GM12878 (cell line): ENCODE measurements around the gene ALG12. TPM values are rescaled to one million over a fixed set of nuclear protein-coding genes. Genes with fewer than 3 reads are reported as not detected.

Source experiments
- CHD2 ChIP-seq: IDR thresholded peaks from 2 replicates; pipeline ENCODE4 v1.6.1; 2011; ENCODE audit warnings: low read depth, low read length, improper control_type of control experiment, borderline replicate concordance
- EGR1 ChIP-seq, 2 experiments: IDR thresholded peaks; 1 replicate in 1 of 2; 2 replicates in 1 of 2; pipeline ENCODE4 v1.6.1; 2011 to 2012; ENCODE audit warnings: low read depth in 2 of 2, low read length in 2 of 2, borderline replicate concordance in 1 of 2, mild to moderate bottlenecking in 1 of 2, moderate library complexity in 1 of 2
- FOS ChIP-seq: IDR thresholded peaks from 3 replicates; pipeline ENCODE4 v1.6.1; 2011; ENCODE audit warnings: borderline replicate concordance; ENCODE audit not compliant: insufficient read length; ENCODE audit errors: extremely low read depth
- FOXM1 ChIP-seq: IDR thresholded peaks from 2 replicates; pipeline ENCODE4 v1.6.1; 2012; ENCODE audit warnings: low read depth, mild to moderate bottlenecking, inconsistent platforms, low read length, moderate library complexity
- HCFC1 ChIP-seq: fragments of 150-350 bp; IDR thresholded peaks from 2 replicates; pipeline ENCODE4 v1.6.1; 2014; ENCODE audit warnings: low read length
- HDAC6 ChIP-seq: fragments of 200-600 bp; sonication (generic); IDR thresholded peaks from one replicate; pipeline ENCODE4 v1.8.0; 2017; ENCODE audit warnings: antibody characterized with exemption; ENCODE audit not compliant: unreplicated experiment
- IKZF1 ChIP-seq: fragments of 450-650 bp; conservative IDR thresholded peaks from 2 replicates; pipeline ENCODE4 v1.6.1; 2017; ENCODE audit warnings: antibody characterized with exemption, mild to moderate bottlenecking
- IKZF2 ChIP-seq, 2 experiments: fragments of 450-650 bp; IDR thresholded peaks; 2 replicates each; pipeline ENCODE4 v1.6.1; 2017; ENCODE audit warnings: mild to moderate bottlenecking in 2 of 2, moderate library complexity in 2 of 2
- IRF3 ChIP-seq: fragments of 450-650 bp; IDR thresholded peaks from 2 replicates; pipeline ENCODE4 v1.6.1; 2014; ENCODE audit warnings: mild to moderate bottlenecking
- IRF4 ChIP-seq: IDR thresholded peaks from 2 replicates; pipeline ENCODE4 v1.6.1; 2011; ENCODE audit warnings: low read depth, low read length
- LARP7 ChIP-seq: fragments of 450-650 bp; IDR thresholded peaks from 2 replicates; pipeline ENCODE4 v1.6.1; 2017; ENCODE audit warnings: mild to moderate bottlenecking
- NR2C2 ChIP-seq: IDR thresholded peaks from 2 replicates; pipeline ENCODE4 v1.6.1; 2011; ENCODE audit warnings: borderline replicate concordance, low read depth; ENCODE audit not compliant: control insufficient read depth, insufficient read length
- PAX5 ChIP-seq: IDR thresholded peaks from 2 replicates; pipeline ENCODE4 v1.6.1; 2011; ENCODE audit warnings: low read depth, low read length, borderline replicate concordance
- PKNOX1 ChIP-seq: fragments of 450-650 bp; IDR thresholded peaks from 2 replicates; pipeline ENCODE4 v1.6.1; 2016; ENCODE audit warnings: mild to moderate bottlenecking
- RAD21 ChIP-seq: IDR thresholded peaks from 2 replicates; pipeline ENCODE4 v1.6.1; 2011; ENCODE audit warnings: mild to moderate bottlenecking, low read depth, low read length, moderate library complexity; ENCODE audit not compliant: insufficient read depth
- SIN3A ChIP-seq: IDR thresholded peaks from 2 replicates; pipeline ENCODE4 v1.6.1; 2012; ENCODE audit warnings: low read depth, low read length, improper control_type of control experiment
- SMAD1 ChIP-seq: fragments of 450-650 bp; IDR thresholded peaks from 2 replicates; pipeline ENCODE4 v1.6.1; 2018; ENCODE audit warnings: mild to moderate bottlenecking, low read depth; ENCODE audit not compliant: partially characterized antibody
- SPI1 ChIP-seq: IDR thresholded peaks from 2 replicates; pipeline ENCODE4 v1.6.1; 2011; ENCODE audit warnings: low read depth, mild to moderate bottlenecking, low read length, moderate library complexity, borderline replicate concordance; ENCODE audit not compliant: insufficient read depth
- STAT1 ChIP-seq: fragments of 450-650 bp; conservative IDR thresholded peaks from 2 replicates; pipeline ENCODE4 v1.6.1; 2014; ENCODE audit warnings: antibody characterized with exemption, mild to moderate bottlenecking
- SUPT20H ChIP-seq: IDR thresholded peaks from 2 replicates; pipeline ENCODE4 v1.6.1; 2011; ENCODE audit warnings: low read depth, mild to moderate bottlenecking, low read length, moderate library complexity, borderline replicate concordance; ENCODE audit not compliant: control insufficient read depth
- TARDBP ChIP-seq: IDR thresholded peaks from 2 replicates; pipeline ENCODE4 v1.6.1; 2016; ENCODE audit warnings: borderline replicate concordance
- TCF12 ChIP-seq: IDR thresholded peaks from 2 replicates; pipeline ENCODE4 v1.6.1; 2011; ENCODE audit warnings: low read depth, mild to moderate bottlenecking, low read length
- YY1 ChIP-seq: IDR thresholded peaks from 2 replicates; pipeline ENCODE4 v1.6.1; 2011; ENCODE audit warnings: low read depth, mild to moderate bottlenecking, low read length
- ZBTB40 ChIP-seq: fragments of 450-650 bp; IDR thresholded peaks from 2 replicates; pipeline ENCODE4 v1.6.1; 2016; ENCODE audit warnings: mild to moderate bottlenecking, moderate library complexity, borderline replicate concordance
- ZSCAN29 ChIP-seq: fragments of 450-650 bp; IDR thresholded peaks from 2 replicates; pipeline ENCODE4 v1.6.1; 2017; ENCODE audit warnings: mild to moderate bottlenecking, moderate library complexity
- polyA plus RNA-seq, 11 experiments: library from polyadenylated mRNA; depleted of rRNA in 4 of 11; unstranded in 6 of 11; stranded (reverse) in 5 of 11; fragments of >200 nt; fragmentation: Nextera tagmentation in 4 of 11; fragmentation: Illumina TruSeq in 1 of 11; extraction: Ambion mirVana in 4 of 11; extraction: Trizol in 1 of 11; gene quantifications; 1 replicate in 1 of 11; 2 replicates in 10 of 11; pipeline versions ENCODE4 v1.2.1 to v1.2.3, GENCODE V29; 2011 to 2016; ENCODE audit warnings: inconsistent platforms in 2 of 11, missing spikeins in 2 of 11, low read depth in 1 of 11
- total RNA-seq, 4 experiments: library from RNA; depleted of rRNA in 3 of 4; stranded (reverse); fragments of >200 nt in 3 of 4; fragmentation: Illumina TruSeq in 1 of 4; extraction: Trizol in 1 of 4; gene quantifications; 2 replicates each; pipeline versions ENCODE4 v1.2.1 to v1.2.3, GENCODE V29; 2013 to 2021

Gene ALG12
- total and polyA plus RNA-seq, 10 of the 15 experiments (the other 5 are each of a cell fraction or from before 2014, with no cell fraction given), result 0.22 to 23.4 (median 6.6) TPM

- TF ChIP-seq HDAC6 (no peak), SMAD1 (no peak), PKNOX1 (peak; percentile 22; the same call in 1 of the 2 replicates), IKZF2 (IDR thresholded peaks at IDR 0.05) (peak in 1 of 2 experiments; percentile 57; a peak in 1 of 4 replicates), STAT1 (no peak), IKZF1 (peak; percentile 58), SPI1 (peak; percentile 75), YY1 (0 out of 2 replicates have a peak, but pooled peaks have one; percentile 39), PAX5 (no peak), IRF3 (no peak), ZSCAN29 (no peak), EGR1 (IDR thresholded peaks at IDR 0.05; ENCODE audit: borderline replicate concordance in 1 of 2, low read depth in 2 of 2, low read length in 2 of 2) (no peak), RAD21 (peak; percentile 86), TCF12 (0 out of 2 replicates have a peak, but pooled peaks have one; percentile 8), FOXM1 (no peak), IRF4 (peak; percentile 42; the same call in 1 of the 2 replicates), NR2C2 (no peak), SUPT20H (no peak), SIN3A (no peak), CHD2 (0 out of 2 replicates have a peak, but pooled peaks have one; percentile 23), TARDBP (no peak), FOS (no peak), LARP7 (0 out of 2 replicates have a peak, but pooled peaks have one; percentile 8), HCFC1 (0 out of 2 replicates have a peak, but pooled peaks have one; percentile 23), ZBTB40 (no peak)
Measured at GRCh38 chr22:49930596-49931412, 12.6 kb upstream of the ALG12 start (continued).
